ENCODE results near the gene FAM222A. TPM values are rescaled to one million over a fixed set of nuclear protein-coding genes. Genes with fewer than 3 reads are reported as not detected.
"Not testable (repeated sequence)": the region's sequence is repeated elsewhere in the genome, so short reads cannot be mapped to it uniquely, and the experiment has no call there.

Gene FAM222A
- total RNA-seq, 2 experiments from 2014 or later = 0.70 to 1.6 TPM

- no peak overlapping the region for H3K27ac Mint-ChIP-seq
- CTCF ChIA-PET = no interaction called here
- ATAC-seq = no peak
- no peak for DNase-seq
- peaks cover 23% of the 10 kb centered on the region for H3K27me3 Mint-ChIP-seq
- H3K4me3 Mint-ChIP-seq = no peak overlapping the region
- H3K36me3 Mint-ChIP-seq = no peaks in the 10 kb centered on the region
- no peaks in the 10 kb centered on the region for H3K4me1 Mint-ChIP-seq
- no peaks in the 10 kb centered on the region for H3K9me3 Mint-ChIP-seq (ENCODE audit: low read depth)
Observed at GRCh38 chr12:109682708-109683060, 30.9 kb upstream of the FAM222A start.

- DNase-seq (no peak), ATAC-seq (no peak)
- Mint-ChIP-seq H3K27ac (no peak overlapping the region), H3K4me1 (no peaks in the 10 kb centered on the region), H3K27me3 (peaks cover 20% of the 10 kb centered on the region), H3K9me3 (ENCODE audit: low read depth) (no peaks in the 10 kb centered on the region), H3K4me3 (no peak overlapping the region), H3K36me3 (no peaks in the 10 kb centered on the region)
- CTCF ChIA-PET = no interaction called here
Observed at GRCh38 chr12:109683316-109683715, 30.3 kb upstream of the FAM222A start.

GRCh38 chr12:109685574-109686447 is 27.8 kb upstream of the FAM222A start:
- ATAC-seq (no peak), DNase-seq (no peak)
- CTCF ChIA-PET = no interaction called here
- peaks cover 9% of the 10 kb centered on the region for H3K27me3 Mint-ChIP-seq
- no peaks in the 10 kb centered on the region for H3K36me3 Mint-ChIP-seq
- H3K4me3 Mint-ChIP-seq = no peak overlapping the region
- no peaks in the 10 kb centered on the region for H3K4me1 Mint-ChIP-seq
- H3K9me3 Mint-ChIP-seq (ENCODE audit: low read depth) = no peaks in the 10 kb centered on the region
- H3K27ac Mint-ChIP-seq = no peak overlapping the region

GRCh38 chr12:109686523-109686922 is 27.1 kb upstream of the FAM222A start:
- ATAC-seq (no peak), DNase-seq (no peak)
- Mint-ChIP-seq H3K4me1 (no peaks in the 10 kb centered on the region), H3K36me3 (no peaks in the 10 kb centered on the region), H3K27ac (no peak overlapping the region), H3K4me3 (no peak overlapping the region), H3K27me3 (peaks cover 9% of the 10 kb centered on the region), H3K9me3 (ENCODE audit: low read depth) (no peaks in the 10 kb centered on the region)
- CTCF ChIA-PET = interaction anchor here (1.6 kb wide), 1 partner anchor 27 kb away, joined by 3 read pairs; the partner anchor contains the start of gene FAM222A

- no peaks in the 10 kb centered on the region for H3K9me3 Mint-ChIP-seq (ENCODE audit: low read depth)
- DNase-seq (no peak), ATAC-seq (no peak)
- no peaks in the 10 kb centered on the region for H3K36me3 Mint-ChIP-seq
- CTCF ChIA-PET = interaction anchor here (1.6 kb wide), 1 partner anchor 27 kb away, joined by 3 read pairs; the partner anchor contains the start of gene FAM222A
- H3K27ac Mint-ChIP-seq = no peak overlapping the region
- no peaks in the 10 kb centered on the region for H3K4me1 Mint-ChIP-seq
- H3K4me3 Mint-ChIP-seq = no peak overlapping the region
- peaks cover 9% of the 10 kb centered on the region for H3K27me3 Mint-ChIP-seq
Observed at GRCh38 chr12:109687250-109687649, 26.4 kb upstream of the FAM222A start.

- Mint-ChIP-seq H3K36me3 (no peaks in the 10 kb centered on the region), H3K9me3 (ENCODE audit: low read depth) (no peaks in the 10 kb centered on the region), H3K27me3 (peaks cover 12% of the 10 kb centered on the region), H3K27ac (no peak overlapping the region), H3K4me1 (no peaks in the 10 kb centered on the region), H3K4me3 (no peak overlapping the region)
- CTCF ChIA-PET = no interaction called here
- ATAC-seq (no peak), DNase-seq (no peak)
Observed at GRCh38 chr12:109689426-109689825, 24.2 kb upstream of the FAM222A start.

GRCh38 chr12:109693160-109693559 is 20.5 kb upstream of the FAM222A start:
- DNase-seq (no peak), ATAC-seq (no peak)
- no peak overlapping the region for H3K27ac Mint-ChIP-seq
- peaks cover 12% of the 10 kb centered on the region for H3K27me3 Mint-ChIP-seq
- H3K4me3 Mint-ChIP-seq = no peak overlapping the region
- CTCF ChIA-PET = interaction anchor here (1.9 kb wide), 1 partner anchor 95 kb away, joined by 4 read pairs; no protein-coding TSS in a partner anchor
- H3K4me1 Mint-ChIP-seq = peaks cover 6% of the 10 kb centered on the region
- no peaks in the 10 kb centered on the region for H3K9me3 Mint-ChIP-seq (ENCODE audit: low read depth)
- H3K36me3 Mint-ChIP-seq = no peaks in the 10 kb centered on the region

- DNase-seq (no peak), ATAC-seq (no peak)
- no peak overlapping the region for H3K4me3 Mint-ChIP-seq
- H3K9me3 Mint-ChIP-seq (ENCODE audit: low read depth) = no peaks in the 10 kb centered on the region
- no peaks in the 10 kb centered on the region for H3K36me3 Mint-ChIP-seq
- CTCF ChIA-PET = no interaction called here
- H3K4me1 Mint-ChIP-seq = peaks cover 6% of the 10 kb centered on the region
- H3K27me3 Mint-ChIP-seq = peaks cover 12% of the 10 kb centered on the region
- no peak overlapping the region for H3K27ac Mint-ChIP-seq
Observed at GRCh38 chr12:109693653-109694600, 19.7 kb upstream of the FAM222A start.

GRCh38 chr12:109694629-109695028 is 19.0 kb upstream of the FAM222A start:
- CTCF ChIA-PET; H3K4me1 Mint-ChIP-seq; ATAC-seq; H3K9me3 Mint-ChIP-seq (ENCODE audit: low read depth); H3K4me3 Mint-ChIP-seq; H3K36me3 Mint-ChIP-seq; H3K27ac Mint-ChIP-seq; DNase-seq: not testable (repeated sequence)
- H3K27me3 Mint-ChIP-seq = peaks cover 12% of the 10 kb centered on the region

GRCh38 chr12:109695416-109695815 is 18.2 kb upstream of the FAM222A start:
- Mint-ChIP-seq H3K4me3 (no peak overlapping the region), H3K4me1 (peaks cover 6% of the 10 kb centered on the region), H3K27me3 (peaks cover 12% of the 10 kb centered on the region), H3K36me3 (no peaks in the 10 kb centered on the region), H3K9me3 (ENCODE audit: low read depth) (no peaks in the 10 kb centered on the region), H3K27ac (no peak overlapping the region)
- no peak for ATAC-seq
- CTCF ChIA-PET = no interaction called here
- DNase-seq = no peak

- no peaks in the 10 kb centered on the region for H3K36me3 Mint-ChIP-seq
- H3K27me3 Mint-ChIP-seq = peaks cover 12% of the 10 kb centered on the region
- no peak overlapping the region for H3K27ac Mint-ChIP-seq
- H3K4me1 Mint-ChIP-seq = peaks cover 6% of the 10 kb centered on the region
- DNase-seq = no peak
- ATAC-seq = no peak
- CTCF ChIA-PET = no interaction called here
- H3K9me3 Mint-ChIP-seq (ENCODE audit: low read depth) = no peaks in the 10 kb centered on the region
- no peak overlapping the region for H3K4me3 Mint-ChIP-seq
Observed at GRCh38 chr12:109695961-109696461, 17.6 kb upstream of the FAM222A start.

GRCh38 chr12:109696485-109697269 is 16.9 kb upstream of the FAM222A start:
- H3K27ac Mint-ChIP-seq = no peak overlapping the region
- ATAC-seq (no peak), DNase-seq (no peak)
- no peaks in the 10 kb centered on the region for H3K36me3 Mint-ChIP-seq
- peaks cover 6% of the 10 kb centered on the region for H3K4me1 Mint-ChIP-seq
- H3K27me3 Mint-ChIP-seq = peaks cover 12% of the 10 kb centered on the region
- no peak overlapping the region for H3K4me3 Mint-ChIP-seq
- H3K9me3 Mint-ChIP-seq (ENCODE audit: low read depth) = no peaks in the 10 kb centered on the region
- CTCF ChIA-PET = no interaction called here

GRCh38 chr12:109697270-109697553 is 16.4 kb upstream of the FAM222A start:
- Mint-ChIP-seq H3K27me3 (peaks cover 12% of the 10 kb centered on the region), H3K4me3 (no peak overlapping the region), H3K27ac (no peak overlapping the region), H3K4me1 (peaks cover 6% of the 10 kb centered on the region), H3K9me3 (ENCODE audit: low read depth) (no peaks in the 10 kb centered on the region), H3K36me3 (no peaks in the 10 kb centered on the region)
- CTCF ChIA-PET = no interaction called here
- DNase-seq (no peak), ATAC-seq (no peak)

Data from activated CD8-positive, alpha-beta memory T cell treated with anti-CD3 and anti-CD28 coated beads, Interleukin-2, amount 10 ng/mL, durations not matched to agents 7 days and 5 days (primary cell).